MM.1S (cell line): Measurements from ENCODE around the gene ZMIZ2.

Experiments used
- DNase-seq: peaks from one replicate; pipeline ENCODE4 v3.0.0-alpha.2; 2015
- H2AFZ ChIP-seq: fragments of 300-600 bp; sonication (generic); 2 replicates; pipeline ENCODE4 v1.6.0; 2016; ENCODE audit warnings: antibody characterized with exemption, low read length
- H3F3A ChIP-seq: fragments of 300-600 bp; sonication (generic); 2 replicates; pipeline ENCODE4 v1.6.1; 2016; ENCODE audit warnings: mild to moderate bottlenecking, antibody characterized with exemption, low read length, moderate library complexity, mixed read lengths; ENCODE audit not compliant: insufficient read depth
- H3K27ac ChIP-seq: fragments of 300-600 bp; sonication (generic); 2 replicates; pipeline ENCODE4 v1.5.1; 2016; ENCODE audit warnings: mild to moderate bottlenecking, low read length
- H3K27me3 ChIP-seq: fragments of 300-600 bp; sonication (generic); replicated peaks from 2 replicates; pipeline ENCODE4 v1.6.0; 2016; ENCODE audit warnings: low read length; ENCODE audit not compliant: insufficient read depth
- H3K36me3 ChIP-seq: fragments of 300-600 bp; sonication (generic); replicated peaks from 2 replicates; pipeline ENCODE4 v1.6.1; 2016; ENCODE audit warnings: mild to moderate bottlenecking, low read length, mixed read lengths; ENCODE audit not compliant: insufficient read depth
- H3K4me1 ChIP-seq: fragments of 300-600 bp; sonication (generic); 2 replicates; pipeline ENCODE4 v1.6.1; 2016; ENCODE audit warnings: low read length, mixed read lengths
- H3K4me2 ChIP-seq: fragments of 300-600 bp; sonication (generic); 2 replicates; pipeline ENCODE4 v1.6.0; 2016; ENCODE audit warnings: low read depth, low read length
- H3K4me3 ChIP-seq: fragments of 300-600 bp; sonication (generic); 2 replicates; pipeline ENCODE4 v1.5.1; 2016; ENCODE audit warnings: low read length, mixed read lengths
- H3K79me2 ChIP-seq: fragments of 300-600 bp; sonication (generic); 2 replicates; pipeline ENCODE4 v1.6.1; 2016; ENCODE audit warnings: mixed run types, low read length, mixed read lengths
- H3K9ac ChIP-seq: fragments of 300-600 bp; sonication (generic); 2 replicates; pipeline ENCODE4 v1.6.1; 2016; ENCODE audit warnings: low read length, mixed read lengths
- H3K9me2 ChIP-seq: fragments of 300-600 bp; sonication (generic); replicated peaks from 2 replicates; pipeline ENCODE4 v1.6.1; 2016; ENCODE audit warnings: mild to moderate bottlenecking, low read length, mixed read lengths; ENCODE audit not compliant: insufficient read depth
- H3K9me3 ChIP-seq: fragments of 300-600 bp; sonication (generic); replicated peaks from 2 replicates; pipeline ENCODE4 v1.6.1; 2016; ENCODE audit warnings: mild to moderate bottlenecking, low read length, mixed read lengths; ENCODE audit not compliant: insufficient read depth
- H4K20me1 ChIP-seq: fragments of 300-600 bp; sonication (generic); 2 replicates; pipeline ENCODE4 v1.6.1; 2016; ENCODE audit warnings: mild to moderate bottlenecking, low read length, moderate library complexity, mixed read lengths; ENCODE audit not compliant: insufficient read depth
- EZH2 ChIP-seq: fragments of 300-600 bp; sonication (generic); optimal IDR thresholded peaks from 2 replicates; pipeline ENCODE3; 2017; ENCODE audit warnings: low read depth, mild to moderate bottlenecking, antibody characterized with exemption, low read length, mixed read lengths
- EZH2phosphoT487 ChIP-seq: fragments of 300-600 bp; sonication (generic); IDR thresholded peaks from 2 replicates; pipeline ENCODE4 v1.6.1; 2018; ENCODE audit warnings: antibody characterized with exemption, low read length
- TF ChIP-seq, protein P1 (sequence below): fragments of 300-600 bp; sonication (generic); IDR thresholded peaks from 2 replicates; pipeline ENCODE4 v1.5.1; 2016; ENCODE audit warnings: antibody characterized with exemption, low read length, mixed read lengths

The ZMIZ2 gene

GRCh38 chr7:44762726-44763522 lies 14.3 kb downstream of the ZMIZ2 start:
- Histone ChIP-seq H4K20me1 (no peaks in the 10 kb centered on the region), H3K9me2 (no peaks in the 10 kb centered on the region), H3F3A (peaks cover 3% of the 10 kb centered on the region; the same call in 1 of the 2 replicates), H2AFZ (no peak overlapping the region), H3K79me2 (no peaks in the 10 kb centered on the region; the same call in 1 of the 2 replicates), H3K27me3 (no peaks in the 10 kb centered on the region), H3K4me3 (no peak overlapping the region), H3K4me1 (peaks cover 11% of the 10 kb centered on the region), H3K9ac (no peak overlapping the region), H3K36me3 (peaks cover 4% of the 10 kb centered on the region), H3K4me2 (no peak overlapping the region), H3K27ac (no peak overlapping the region), H3K9me3 (no peaks in the 10 kb centered on the region)
- TF ChIP-seq EZH2 (no peak), EZH2phosphoT487 (no peak)
- TF ChIP-seq, protein P1, sequence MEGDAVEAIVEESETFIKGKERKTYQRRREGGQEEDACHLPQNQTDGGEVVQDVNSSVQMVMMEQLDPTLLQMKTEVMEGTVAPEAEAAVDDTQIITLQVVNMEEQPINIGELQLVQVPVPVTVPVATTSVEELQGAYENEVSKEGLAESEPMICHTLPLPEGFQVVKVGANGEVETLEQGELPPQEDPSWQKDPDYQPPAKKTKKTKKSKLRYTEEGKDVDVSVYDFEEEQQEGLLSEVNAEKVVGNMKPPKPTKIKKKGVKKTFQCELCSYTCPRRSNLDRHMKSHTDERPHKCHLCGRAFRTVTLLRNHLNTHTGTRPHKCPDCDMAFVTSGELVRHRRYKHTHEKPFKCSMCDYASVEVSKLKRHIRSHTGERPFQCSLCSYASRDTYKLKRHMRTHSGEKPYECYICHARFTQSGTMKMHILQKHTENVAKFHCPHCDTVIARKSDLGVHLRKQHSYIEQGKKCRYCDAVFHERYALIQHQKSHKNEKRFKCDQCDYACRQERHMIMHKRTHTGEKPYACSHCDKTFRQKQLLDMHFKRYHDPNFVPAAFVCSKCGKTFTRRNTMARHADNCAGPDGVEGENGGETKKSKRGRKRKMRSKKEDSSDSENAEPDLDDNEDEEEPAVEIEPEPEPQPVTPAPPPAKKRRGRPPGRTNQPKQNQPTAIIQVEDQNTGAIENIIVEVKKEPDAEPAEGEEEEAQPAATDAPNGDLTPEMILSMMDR, result no peak
- no peak for DNase-seq

DNA sequence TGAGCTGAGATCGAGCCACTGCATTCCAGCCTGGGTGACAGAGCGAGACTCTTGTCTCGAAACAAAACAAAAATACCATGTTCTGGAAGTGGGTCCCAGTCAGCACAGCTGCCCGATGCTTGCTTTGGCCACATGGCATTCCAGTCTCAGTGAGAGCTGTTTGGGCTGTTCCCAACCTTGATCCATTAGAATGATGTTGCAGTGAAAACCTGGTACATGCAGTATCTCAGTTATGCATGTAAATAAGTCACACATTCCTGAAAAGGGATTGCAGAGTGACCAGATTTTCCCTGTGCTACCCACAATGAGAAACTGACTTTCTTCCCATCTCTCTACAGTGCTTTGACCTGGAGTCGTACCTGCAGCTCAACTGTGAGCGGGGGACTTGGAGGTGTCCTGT lies 15.4 kb downstream of the ZMIZ2 start:
- TF ChIP-seq EZH2, result no peak
- TF ChIP-seq, protein P1, result no peak
- TF ChIP-seq EZH2phosphoT487, result no peak
- H3K9ac ChIP-seq, result no peak overlapping the region
- H3K9me3 ChIP-seq, result no peaks in the 10 kb centered on the region
- H2AFZ ChIP-seq, result no peak overlapping the region
- peaks cover 14% of the 10 kb centered on the region; the same call in 1 of the 2 replicates for H3F3A ChIP-seq
- H3K4me2 ChIP-seq, result no peak overlapping the region
- H3K4me1 ChIP-seq, result peaks cover 22% of the 10 kb centered on the region
- no peak for DNase-seq
- H3K27ac ChIP-seq, result no peak overlapping the region
- no peaks in the 10 kb centered on the region; the same call in 1 of the 2 replicates for H3K79me2 ChIP-seq
- no peaks in the 10 kb centered on the region for H4K20me1 ChIP-seq
- H3K4me3 ChIP-seq, result no peak overlapping the region
- peaks cover 4% of the 10 kb centered on the region for H3K36me3 ChIP-seq
- H3K27me3 ChIP-seq, result no peaks in the 10 kb centered on the region
- no peaks in the 10 kb centered on the region for H3K9me2 ChIP-seq

DNA sequence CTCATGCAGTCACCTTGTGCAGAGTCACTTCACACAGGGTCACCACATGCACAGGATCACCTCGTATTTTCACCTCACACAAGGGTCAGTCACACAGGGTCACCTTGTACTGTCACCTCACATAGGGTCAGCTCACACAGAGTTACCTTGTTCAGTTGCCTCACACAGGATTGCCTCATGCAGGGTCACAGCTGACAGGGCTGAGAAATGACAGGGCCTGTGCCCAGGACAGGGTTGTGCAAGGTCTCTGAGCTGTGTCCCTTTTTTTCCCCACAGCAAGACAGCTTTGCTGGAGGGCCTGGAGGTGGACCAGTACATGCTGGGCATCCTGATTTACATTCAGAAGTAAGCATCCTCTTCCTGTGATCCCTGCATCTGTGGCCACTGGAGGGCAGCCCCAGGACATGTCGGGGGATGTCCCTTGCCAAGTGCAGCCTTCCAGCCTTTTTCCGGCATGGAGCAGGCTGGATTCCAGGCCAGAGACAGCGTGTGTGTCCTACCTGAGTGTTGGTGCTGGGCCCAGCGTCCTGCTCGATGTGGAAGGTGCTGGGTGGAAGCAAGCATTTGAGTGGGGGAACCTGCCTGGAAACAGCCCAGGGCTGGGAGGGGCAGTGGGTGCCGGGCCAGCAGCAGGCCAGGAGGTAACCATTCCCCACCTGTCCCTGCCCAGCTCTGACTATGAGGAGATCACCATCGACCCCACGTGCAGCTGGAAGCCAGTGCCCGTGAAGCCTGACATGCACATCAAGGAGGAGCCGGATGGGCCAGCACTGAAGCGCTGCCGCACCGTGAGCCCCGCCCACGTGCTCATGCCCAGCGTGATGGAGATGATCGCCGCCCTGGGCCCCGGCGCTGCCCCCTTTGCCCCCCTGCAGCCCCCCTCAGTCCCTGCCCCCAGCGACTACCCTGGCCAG lies 16.3 kb downstream of the ZMIZ2 start:
- Histone ChIP-seq H3K36me3 (peaks cover 4% of the 10 kb centered on the region), H3K27ac (no peak overlapping the region), H3K79me2 (no peaks in the 10 kb centered on the region; the same call in 1 of the 2 replicates), H3K4me1 (peaks cover 30% of the 10 kb centered on the region), H3K27me3 (no peaks in the 10 kb centered on the region), H4K20me1 (no peaks in the 10 kb centered on the region), H3K4me3 (no peak overlapping the region), H3F3A (peaks cover 23% of the 10 kb centered on the region), H2AFZ (no peak overlapping the region), H3K9me3 (no peaks in the 10 kb centered on the region), H3K9ac (no peak overlapping the region), H3K9me2 (no peaks in the 10 kb centered on the region), H3K4me2 (no peak overlapping the region)
- no peak for TF ChIP-seq EZH2phosphoT487
- TF ChIP-seq EZH2, result no peak
- TF ChIP-seq, protein P1, result no peak
- no peak for DNase-seq
